Naive thymus-derived CD4-positive, alpha-beta T cell (primary cell): ENCODE results near the gene COP1. TPM values are rescaled to one million over a fixed set of nuclear protein-coding genes. Genes with fewer than 3 reads are reported as not detected.
"Not testable (repeated sequence)": the region's sequence is repeated elsewhere in the genome, so short reads cannot be mapped to it uniquely, and the experiment has no call there.

ENCODE experiments used
- ATAC-seq: fragments of 150-1000 bp; cut with Tn5 transposase; 2 replicates; pipeline ENCODE4 v1.10.0; 2021; ENCODE audit warnings: mild to moderate bottlenecking, moderate library complexity
- CTCF ChIA-PET: fragments of 350-600 bp; sonication (Branson Sonifier 250); formaldehyde crosslinking; loops from one replicate; lab custom pipeline; 2021; ENCODE audit warnings: antibody characterized with exemption; lab: Charles Lee
- POLR2A ChIA-PET: fragments of 350-600 bp; sonication (Branson Sonifier 250); formaldehyde crosslinking; loops from one replicate; lab custom pipeline; 2021; ENCODE audit warnings: antibody characterized with exemption, inconsistent platforms; lab: Charles Lee
- DNase-seq, 9 donors: peaks; one replicate each; pipeline versions ENCODE4 v3.0.0 to v3.0.0-alpha.2; 2020 to 2022; ENCODE audit warnings: mixed read lengths in 1 of 9
- H3K27ac ChIP-seq: one replicate; pipeline ENCODE4 v1.7.0; 2013; ENCODE audit warnings: mild to moderate bottlenecking, low read depth, low read length, moderate library complexity
- H3K27me3 ChIP-seq, 2 donors: one replicate each; pipeline ENCODE4 v1.7.0; 2013; ENCODE audit warnings: low read length in 2 of 2, mild to moderate bottlenecking in 2 of 2, moderate library complexity in 2 of 2; ENCODE audit not compliant: control insufficient read depth in 2 of 2, insufficient read depth in 2 of 2
- H3K36me3 ChIP-seq, 3 experiments: 1 replicate in 2 of 3; 2 replicates in 1 of 3; pipeline ENCODE4 v1.7.0; 2013; ENCODE audit warnings: low read length in 3 of 3, mild to moderate bottlenecking in 3 of 3, moderate library complexity in 1 of 3; ENCODE audit not compliant: insufficient read depth in 3 of 3, control insufficient read depth in 2 of 3
- H3K4me1 ChIP-seq, 2 donors: one replicate each; pipeline ENCODE4 v1.7.0; 2013; ENCODE audit warnings: low read length in 2 of 2, mild to moderate bottlenecking in 2 of 2, moderate library complexity in 1 of 2; ENCODE audit not compliant: control insufficient read depth in 2 of 2, insufficient read depth in 2 of 2
- H3K4me3 ChIP-seq: 2 replicates; pipeline ENCODE4 v1.7.0; 2013; ENCODE audit warnings: mild to moderate bottlenecking, low read length
- H3K9me3 ChIP-seq, 3 experiments: 1 replicate in 2 of 3; 2 replicates in 1 of 3; pipeline ENCODE4 v1.7.0; 2013; ENCODE audit warnings: low read length in 3 of 3; ENCODE audit not compliant: control insufficient read depth in 2 of 3
- H3K27ac Mint-ChIP-seq, 9 donors: one replicate each; pipeline ENCODE4 v1.8.0; 2020 to 2022; ENCODE audit warnings: mixed read lengths in 9 of 9, mild to moderate bottlenecking in 8 of 9, moderate library complexity in 5 of 9, inconsistent platforms in 2 of 9
- H3K27me3 Mint-ChIP-seq, 5 donors: one replicate each; pipeline ENCODE4 v1.8.0; 2021 to 2022; ENCODE audit warnings: mixed read lengths in 5 of 5, mild to moderate bottlenecking in 1 of 5
- H3K36me3 Mint-ChIP-seq, 5 donors: one replicate each; pipeline ENCODE4 v1.8.0; 2020 to 2022; ENCODE audit warnings: mixed read lengths in 5 of 5, mild to moderate bottlenecking in 3 of 5, inconsistent platforms in 1 of 5
- H3K4me1 Mint-ChIP-seq, 7 donors: one replicate each; pipeline ENCODE4 v1.8.0; 2020 to 2022; ENCODE audit warnings: mixed read lengths in 7 of 7, mild to moderate bottlenecking in 3 of 7, inconsistent platforms in 1 of 7
- H3K4me3 Mint-ChIP-seq, 10 donors: one replicate each; pipeline ENCODE4 v1.8.0; 2020 to 2022; ENCODE audit warnings: mild to moderate bottlenecking in 10 of 10, mixed read lengths in 10 of 10, moderate library complexity in 6 of 10, inconsistent platforms in 2 of 10
- H3K9me3 Mint-ChIP-seq, 11 donors: one replicate each; pipeline ENCODE4 v1.8.0; 2020 to 2022; ENCODE audit warnings: mixed read lengths in 11 of 11, mild to moderate bottlenecking in 4 of 11, inconsistent platforms in 1 of 11, moderate library complexity in 1 of 11
- intact Hi-C, 2 donors: fragments of 100-400 bp; cut with micrococcal nuclease; formaldehyde crosslinking; loops; one replicate each; pipeline ENCODE4 v1.15.1; 2023
- polyA plus RNA-seq, 2 donors: library from polyadenylated mRNA; unstranded; fragments of 300-500 nt; fragmentation: Illumina TruSeq; gene quantifications; one replicate each; pipeline ENCODE4 v1.2.3, GENCODE V29; 2021
- total RNA-seq, 6 experiments: library from RNA in 5 of 6; stranded (reverse) in 5 of 6; gene quantifications; 1 replicate in 5 of 6; 2 replicates in 1 of 6; pipeline ENCODE4 v1.2.3 and lab custom pipeline; 2021 to 2026

Gene COP1
- total and polyA plus RNA-seq, 7 experiments from 2014 or later, result 39.1 to 57.0 (median 43.9) TPM

DNA sequence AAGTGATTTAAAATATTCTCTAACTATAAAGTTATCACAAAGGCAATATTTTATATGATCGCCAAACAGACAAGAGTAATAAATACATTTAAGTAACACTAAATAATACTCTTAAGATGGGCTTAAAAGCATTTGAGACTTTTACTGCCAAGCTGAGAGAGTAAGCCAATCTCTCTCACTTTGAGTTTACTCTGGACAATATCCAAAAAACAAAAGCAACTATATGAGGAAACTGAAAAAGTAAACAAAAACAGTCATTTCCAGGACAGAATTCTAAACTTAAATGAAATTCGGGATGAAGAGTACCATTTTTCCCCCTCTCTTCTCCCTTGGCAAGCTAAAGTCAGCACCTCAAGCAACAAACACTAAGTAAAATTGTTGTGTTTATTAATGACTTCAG is 173.2 kb downstream of the COP1 start:
- H3K4me1 ChIP-seq, result no peaks in the 10 kb centered on the region
- H3K36me3 ChIP-seq, result peaks cover 0 to 5% (median 0%) of the 10 kb centered on the region in 3 experiments
- no peak for DNase-seq
- Mint-ChIP-seq H3K9me3 (no peaks in the 10 kb centered on the region), H3K27me3 (no peaks in the 10 kb centered on the region), H3K4me3 (no peak overlapping the region), H3K36me3 (peaks cover 4 to 65% (median 48%) of the 10 kb centered on the region in 5 donors), H3K4me1 (peaks cover 0 to 20% (median 11%) of the 10 kb centered on the region in 7 donors), H3K27ac (no peak overlapping the region)
- H3K27me3 ChIP-seq, result no peaks in the 10 kb centered on the region
- ATAC-seq, result no peak
- intact Hi-C loops, result no loop called here
- no peak overlapping the region for H3K4me3 ChIP-seq
- ChIA-PET POLR2A (no interaction called here), CTCF (no interaction called here)
- H3K9me3 ChIP-seq, result no peaks in the 10 kb centered on the region
- no peak overlapping the region for H3K27ac ChIP-seq

GRCh38 chr1:176033474-176033873 is 173.6 kb downstream of the COP1 start:
- no peaks in the 10 kb centered on the region for H3K9me3 ChIP-seq
- peaks cover 0 to 5% (median 0%) of the 10 kb centered on the region in 3 experiments for H3K36me3 ChIP-seq
- Mint-ChIP-seq H3K27ac (no peak overlapping the region), H3K9me3 (no peaks in the 10 kb centered on the region), H3K27me3 (no peaks in the 10 kb centered on the region), H3K36me3 (peaks cover 4 to 64% (median 44%) of the 10 kb centered on the region in 5 donors), H3K4me1 (peaks cover 0 to 18% (median 9%) of the 10 kb centered on the region in 7 donors), H3K4me3 (no peak overlapping the region)
- no peak overlapping the region for H3K4me3 ChIP-seq
- intact Hi-C loops, result no loop called here
- no peak overlapping the region for H3K27ac ChIP-seq
- H3K27me3 ChIP-seq, result no peaks in the 10 kb centered on the region
- ChIA-PET POLR2A (no interaction called here), CTCF (no interaction called here)
- H3K4me1 ChIP-seq, result no peaks in the 10 kb centered on the region
- no peak for DNase-seq
- ATAC-seq, result no peak

GRCh38 chr1:176032040-176032645 is 174.9 kb downstream of the COP1 start:
- Histone ChIP-seq H3K4me3 (no peak overlapping the region), H3K27ac (no peak overlapping the region), H3K36me3 (peaks cover 0 to 8% (median 0%) of the 10 kb centered on the region in 3 experiments), H3K4me1 (no peaks in the 10 kb centered on the region), H3K9me3 (no peaks in the 10 kb centered on the region), H3K27me3 (no peaks in the 10 kb centered on the region)
- CTCF ChIA-PET, result no interaction called here
- peaks cover 8 to 62% (median 46%) of the 10 kb centered on the region in 5 donors for H3K36me3 Mint-ChIP-seq
- H3K27me3 Mint-ChIP-seq, result no peaks in the 10 kb centered on the region
- DNase-seq, result no peak
- no peak overlapping the region for H3K27ac Mint-ChIP-seq
- H3K9me3 Mint-ChIP-seq, result no peaks in the 10 kb centered on the region
- no peak overlapping the region for H3K4me3 Mint-ChIP-seq
- POLR2A ChIA-PET, result no interaction called here
- intact Hi-C loops, result no loop called here
- no peak for ATAC-seq
- peaks cover 3 to 19% (median 7%) of the 10 kb centered on the region in 7 donors for H3K4me1 Mint-ChIP-seq

DNA sequence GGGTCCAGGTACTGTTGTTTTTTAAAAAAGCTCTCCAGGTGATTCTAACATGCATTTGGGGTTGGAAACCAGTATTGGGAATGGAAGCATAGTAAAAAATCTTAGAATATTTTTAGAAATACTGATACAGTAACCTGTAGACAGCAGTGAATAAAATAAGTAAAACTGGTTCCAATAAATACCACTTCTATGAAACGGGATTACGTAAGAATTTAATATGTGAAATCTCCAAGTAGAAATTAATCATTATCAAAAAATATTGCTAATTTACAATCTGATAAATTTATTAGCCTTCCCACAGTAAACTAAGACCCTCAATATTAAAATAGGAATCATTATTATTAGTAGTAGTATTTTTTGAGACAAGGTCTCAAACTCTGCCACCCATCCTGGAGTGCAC is 177.5 kb downstream of the COP1 start:
- peaks cover 0 to 13% (median under 1%) of the 10 kb centered on the region in 3 experiments for H3K36me3 ChIP-seq
- intact Hi-C loops, result no loop called here
- H3K27ac ChIP-seq, result no peak overlapping the region
- ChIA-PET POLR2A (no interaction called here), CTCF (no interaction called here)
- H3K27me3 ChIP-seq, result no peaks in the 10 kb centered on the region
- H3K36me3 Mint-ChIP-seq, result peaks cover 8 to 49% (median 27%) of the 10 kb centered on the region in 5 donors
- H3K9me3 ChIP-seq, result no peaks in the 10 kb centered on the region
- H3K4me1 Mint-ChIP-seq, result peaks cover 0 to 7% (median 3%) of the 10 kb centered on the region in 7 donors
- no peaks in the 10 kb centered on the region for H3K27me3 Mint-ChIP-seq
- H3K4me3 Mint-ChIP-seq, result no peak overlapping the region
- H3K9me3 Mint-ChIP-seq, result no peaks in the 10 kb centered on the region
- no peak overlapping the region for H3K4me3 ChIP-seq
- no peaks in the 10 kb centered on the region for H3K4me1 ChIP-seq
- ATAC-seq, result no peak
- no peak overlapping the region for H3K27ac Mint-ChIP-seq
- DNase-seq, result no peak

- POLR2A ChIA-PET, result no interaction called here
- DNase-seq (no peak), ATAC-seq (no peak)
- no peaks in the 10 kb centered on the region for H3K27me3 ChIP-seq
- Mint-ChIP-seq H3K36me3 (peaks cover 8 to 54% (median 30%) of the 10 kb centered on the region in 5 donors), H3K9me3 (no peaks in the 10 kb centered on the region), H3K27me3 (no peaks in the 10 kb centered on the region), H3K4me1 (peaks cover 0 to 7% (median 0%) of the 10 kb centered on the region in 7 donors), H3K4me3 (no peak overlapping the region), H3K27ac (no peak overlapping the region)
- intact Hi-C loops, result no loop called here
- CTCF ChIA-PET, result no interaction called here
- no peak overlapping the region for H3K27ac ChIP-seq
- H3K4me1 ChIP-seq, result no peaks in the 10 kb centered on the region
- peaks cover 0 to 13% (median 3%) of the 10 kb centered on the region in 3 experiments for H3K36me3 ChIP-seq
- no peaks in the 10 kb centered on the region for H3K9me3 ChIP-seq
- H3K4me3 ChIP-seq, result no peak overlapping the region
Measured at GRCh38 chr1:176029155-176029554, 177.9 kb downstream of the COP1 start.

- Mint-ChIP-seq H3K36me3 (peaks cover 8 to 57% (median 35%) of the 10 kb centered on the region in 5 donors), H3K27ac (peak overlapping the region in 1 of 9 donors; percentile 10)
- H3K4me3 Mint-ChIP-seq, H3K27ac ChIP-seq, POLR2A ChIA-PET, DNase-seq, H3K27me3 ChIP-seq, H3K27me3 Mint-ChIP-seq, intact Hi-C loops, ATAC-seq, H3K9me3 Mint-ChIP-seq, H3K4me1 Mint-ChIP-seq, CTCF ChIA-PET, H3K4me1 ChIP-seq, H3K9me3 ChIP-seq, H3K4me3 ChIP-seq: not testable (repeated sequence)
- H3K36me3 ChIP-seq, result peaks cover 0 to 16% (median 3%) of the 10 kb centered on the region in 3 experiments
Measured at GRCh38 chr1:176027934-176028333, 179.2 kb downstream of the COP1 start.

DNA sequence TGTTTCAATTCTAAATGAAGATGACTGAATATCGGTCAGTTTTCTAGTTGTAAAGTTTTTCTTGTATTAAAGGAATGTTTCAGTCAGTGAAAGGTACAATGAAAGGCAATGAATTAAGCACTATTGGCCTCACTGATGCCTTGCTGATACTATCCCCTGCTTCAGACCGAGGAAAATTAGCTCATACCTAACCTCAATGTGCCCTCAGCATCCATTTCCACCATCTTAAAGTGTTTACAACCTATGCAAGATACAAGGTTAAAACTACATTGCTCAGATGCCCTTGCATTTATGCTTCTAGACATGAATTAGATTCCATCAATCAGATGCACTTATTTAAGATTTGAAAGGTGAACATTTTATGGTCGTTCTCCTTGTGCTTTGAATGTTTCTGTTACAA is 184.5 kb downstream of the COP1 start:
- no peak for DNase-seq
- Mint-ChIP-seq H3K9me3 (no peaks in the 10 kb centered on the region), H3K36me3 (peaks cover 4 to 59% (median 38%) of the 10 kb centered on the region in 5 donors), H3K27ac (peak overlapping the region in 1 of 9 donors; percentile 12), H3K4me1 (peaks cover 0 to 6% (median 3%) of the 10 kb centered on the region in 7 donors), H3K27me3 (no peaks in the 10 kb centered on the region), H3K4me3 (no peak overlapping the region)
- intact Hi-C loops, result no loop called here
- no peak for ATAC-seq
- Histone ChIP-seq H3K4me3 (no peak overlapping the region), H3K27me3 (no peaks in the 10 kb centered on the region), H3K9me3 (no peaks in the 10 kb centered on the region), H3K4me1 (no peaks in the 10 kb centered on the region), H3K27ac (no peak overlapping the region), H3K36me3 (peaks cover 0 to 18% (median 3%) of the 10 kb centered on the region in 3 experiments)
- ChIA-PET CTCF (no interaction called here), POLR2A (no interaction called here)
